Endothelial cell of umbilical vein (primary cell): ENCODE results near the gene TMCC3. TPM values are rescaled to one million over a fixed set of nuclear protein-coding genes. Genes with fewer than 3 reads are reported as not detected.

Experiments used
- BruUV-seq: library from RNA; stranded (reverse); fragments of 400-500 nt; replicated peaks from 2 replicates; lab custom pipeline; 2021; lab: Mats Ljungman, UMichigan
- CTCF ChIA-PET: fragments of 300-600, 350-600 bp; sonication (Branson Sonifier 250); formaldehyde crosslinking; loops from one replicate; lab custom pipeline; 2021; ENCODE audit warnings: antibody characterized with exemption, inconsistent platforms; lab: Charles Lee
- POLR2A ChIA-PET: fragments of 300-600, 350-600 bp; sonication (Branson Sonifier 250); formaldehyde crosslinking; loops from one replicate; lab custom pipeline; 2021; ENCODE audit warnings: antibody characterized with exemption, inconsistent platforms; lab: Charles Lee
- DNase-seq: peaks from one replicate; pipeline ENCODE4 v3.0.0-alpha.2; 2011; ENCODE audit warnings: low read depth, low spot score
- FAIRE-seq: peaks from 2 replicates; lab custom pipeline; 2011; peaks lifted over from hg19 to GRCh38; lab: Jason Lieb, UNC
- H2AFZ ChIP-seq: 2 replicates; pipeline ENCODE4 v1.6.0; 2012; ENCODE audit warnings: low read depth, low read length, control low read depth, inconsistent platforms
- H3K27ac ChIP-seq: 2 replicates; pipeline ENCODE4 v1.5.1; 2011; ENCODE audit warnings: low read depth, mild to moderate bottlenecking, control low read depth, low read length, moderate library complexity; ENCODE audit not compliant: insufficient read depth
- H3K27me3 ChIP-seq, 2 experiments: 2 replicates each; pipeline versions ENCODE4 v1.6.0 to v1.6.1; 2011; ENCODE audit warnings: low read length in 2 of 2, mixed read lengths in 1 of 2; ENCODE audit not compliant: control insufficient read depth in 2 of 2, insufficient read depth in 2 of 2
- H3K36me3 ChIP-seq, 2 experiments: 2 replicates in 1 of 2; 3 replicates in 1 of 2; pipeline ENCODE4 v1.5.1; 2011; ENCODE audit warnings: low read length in 2 of 2, mild to moderate bottlenecking in 1 of 2, moderate library complexity in 1 of 2; ENCODE audit not compliant: control insufficient read depth in 2 of 2, insufficient read depth in 2 of 2; ENCODE audit errors: extremely low read depth in 1 of 2
- H3K4me1 ChIP-seq: 3 replicates; pipeline ENCODE4 v1.5.1; 2011; ENCODE audit warnings: mild to moderate bottlenecking, low read length; ENCODE audit not compliant: control insufficient read depth, insufficient read depth; ENCODE audit errors: extremely low read depth
- H3K4me2 ChIP-seq: 2 replicates; pipeline ENCODE4 v1.6.1; 2011; ENCODE audit warnings: low read length, control low read depth, mixed read lengths; ENCODE audit not compliant: insufficient read depth
- H3K4me3 ChIP-seq, 3 experiments: fragments of 200-600 bp in 1 of 3; sonication (generic), shearing (Covaris generic) in 1 of 3; replicated peaks in 1 of 3; 2 replicates each; pipeline ENCODE4 v1.5.1; 2011 to 2016; ENCODE audit warnings: control low read depth in 3 of 3, low read length in 3 of 3, mild to moderate bottlenecking in 2 of 3, inconsistent platforms in 1 of 3, low read depth in 1 of 3, moderate library complexity in 1 of 3; ENCODE audit not compliant: insufficient read depth in 1 of 3
- H3K79me2 ChIP-seq: 2 replicates; pipeline ENCODE4 v1.6.0; 2012; ENCODE audit warnings: low read length, inconsistent platforms; ENCODE audit not compliant: control insufficient read depth, insufficient read depth
- H3K9ac ChIP-seq: replicated peaks from 2 replicates; pipeline ENCODE3; 2011; ENCODE audit warnings: low read length, control low read depth; ENCODE audit not compliant: insufficient read depth; ENCODE audit errors: extremely low read depth
- H3K9me1 ChIP-seq: replicated peaks from 3 replicates; pipeline ENCODE4 v1.6.0; 2011; ENCODE audit warnings: mild to moderate bottlenecking, low read length; ENCODE audit not compliant: control insufficient read depth, insufficient read depth; ENCODE audit errors: extremely low read depth
- H3K9me3 ChIP-seq: replicated peaks from 2 replicates; pipeline ENCODE4 v1.5.1; 2012; ENCODE audit warnings: low read length, inconsistent platforms; ENCODE audit not compliant: control insufficient read depth, insufficient read depth
- H4K20me1 ChIP-seq: replicated peaks from 2 replicates; pipeline ENCODE3; 2011; ENCODE audit warnings: mild to moderate bottlenecking, low read length; ENCODE audit not compliant: control insufficient read depth, insufficient read depth; ENCODE audit errors: extremely low read depth
- EZH2 ChIP-seq: IDR thresholded peaks from 2 replicates; pipeline ENCODE4 v1.6.1; 2012; ENCODE audit warnings: borderline replicate concordance, low read depth, mild to moderate bottlenecking, moderate library complexity, low read length, inconsistent platforms; ENCODE audit not compliant: severe bottlenecking
- FOS ChIP-seq: IDR thresholded peaks from 2 replicates; pipeline ENCODE4 v1.6.1; 2011; ENCODE audit warnings: mild to moderate bottlenecking, low read length, moderate library complexity, borderline replicate concordance; ENCODE audit not compliant: insufficient read depth
- GATA2 ChIP-seq: IDR thresholded peaks from 2 replicates; pipeline ENCODE4 v1.7.0; 2011; ENCODE audit warnings: low read depth, mild to moderate bottlenecking, moderate library complexity, mixed read lengths, low read length; ENCODE audit not compliant: insufficient read length, insufficient read depth
- JUN ChIP-seq: IDR thresholded peaks from 2 replicates; pipeline ENCODE4 v1.6.1; 2011; ENCODE audit warnings: borderline replicate concordance, low read depth; ENCODE audit not compliant: insufficient read length, insufficient read depth
- MYC ChIP-seq: IDR thresholded peaks from one replicate; pipeline ENCODE4 v1.6.1; 2011; ENCODE audit warnings: mild to moderate bottlenecking, low read depth, low read length
- POLR2A ChIP-seq: IDR thresholded peaks from 2 replicates; pipeline ENCODE4 v1.6.1; 2012; ENCODE audit warnings: low read depth, mild to moderate bottlenecking, control low read depth, low read length
- POLR2AphosphoS5 ChIP-seq: IDR thresholded peaks from 2 replicates; pipeline ENCODE4 v1.6.1; 2012; ENCODE audit warnings: low read depth, mild to moderate bottlenecking, control low read depth, low read length, moderate library complexity; ENCODE audit not compliant: insufficient read depth
- dilution Hi-C: fragments of 300-500 bp; cut with MboI; formaldehyde crosslinking; loops from one replicate; pipeline ENCODE4 v1.15.0; 2019; ENCODE audit warnings: low sequenced_read_pairs; ENCODE audit not compliant: extremely low pct_ligation_motif_present
- intact Hi-C: fragments of 100-400 bp; cut with micrococcal nuclease; formaldehyde crosslinking; loops from one replicate; pipeline ENCODE4 v1.10.0; 2022
- polyA plus RNA-seq, 4 experiments: library from polyadenylated mRNA; depleted of rRNA in 3 of 4; stranded (reverse) in 3 of 4; unstranded in 1 of 4; fragments of >200 nt; gene quantifications; 2 replicates each; pipeline versions ENCODE4 v1.2.1 to v1.2.3, GENCODE V29; 2011 to 2012; ENCODE audit warnings: missing spikeins in 1 of 4
- total RNA-seq: library from RNA; stranded (reverse); gene quantifications from 2 replicates; pipeline ENCODE4 v1.2.3, GENCODE V29; 2021
- TF ChIP-seq, protein P1 (sequence below): IDR thresholded peaks from 2 replicates; pipeline ENCODE4 v1.6.1; 2011; ENCODE audit not compliant: insufficient read depth, insufficient read length
- TF ChIP-seq, protein P2 (sequence below), 2 donors: IDR thresholded peaks; 1 replicate in 1 of 2; 2 replicates in 1 of 2; pipeline ENCODE4 v1.5.1; 2011; ENCODE audit warnings: low read length in 2 of 2, mild to moderate bottlenecking in 2 of 2, moderate library complexity in 2 of 2, control low read depth in 1 of 2, inconsistent platforms in 1 of 2, low read depth in 1 of 2; ENCODE audit not compliant: insufficient read depth in 1 of 2; ENCODE audit errors: extremely low read depth in 1 of 2

TMCC3 gene
- total and polyA plus RNA-seq, 2 donors (not counting 3 experiments of a cell fraction or from before 2014, with no cell fraction given): 13.5 to 30.4 TPM

DNA sequence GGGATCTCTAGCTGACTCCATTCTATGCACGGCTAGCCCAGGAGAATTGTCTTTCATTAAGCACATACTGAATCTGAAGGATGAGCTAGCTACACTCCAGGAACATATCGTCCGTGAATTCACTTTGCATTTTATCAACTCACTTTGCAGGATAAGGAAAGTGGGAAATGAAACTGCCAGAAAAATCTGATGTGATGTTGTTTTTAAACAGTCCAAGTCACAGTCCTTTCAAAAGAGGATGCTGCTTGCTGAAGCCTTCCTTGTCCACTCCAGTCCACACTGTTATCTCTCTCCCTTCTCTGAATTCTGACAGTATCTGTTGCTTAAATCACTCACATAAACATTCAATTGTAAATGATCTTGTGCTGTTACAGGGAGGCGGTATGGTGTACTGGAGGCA is 12.7 kb upstream of the TMCC3 start:
- no peak overlapping the region for H2AFZ ChIP-seq
- H4K20me1 ChIP-seq: no peaks in the 10 kb centered on the region
- H3K36me3 ChIP-seq: no peaks in the 10 kb centered on the region
- H3K4me2 ChIP-seq: no peak overlapping the region
- POLR2A ChIA-PET: no interaction called here
- no peak overlapping the region for H3K9ac ChIP-seq
- no peaks in the 10 kb centered on the region for H3K9me1 ChIP-seq
- H3K9me3 ChIP-seq: no peaks in the 10 kb centered on the region
- FAIRE-seq: no peak
- intact Hi-C loops (no loop called here), dilution Hi-C loops (no loop called here)
- TF ChIP-seq, protein P1, sequence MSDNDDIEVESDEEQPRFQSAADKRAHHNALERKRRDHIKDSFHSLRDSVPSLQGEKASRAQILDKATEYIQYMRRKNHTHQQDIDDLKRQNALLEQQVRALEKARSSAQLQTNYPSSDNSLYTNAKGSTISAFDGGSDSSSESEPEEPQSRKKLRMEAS: no peak
- TF ChIP-seq, protein P2, sequence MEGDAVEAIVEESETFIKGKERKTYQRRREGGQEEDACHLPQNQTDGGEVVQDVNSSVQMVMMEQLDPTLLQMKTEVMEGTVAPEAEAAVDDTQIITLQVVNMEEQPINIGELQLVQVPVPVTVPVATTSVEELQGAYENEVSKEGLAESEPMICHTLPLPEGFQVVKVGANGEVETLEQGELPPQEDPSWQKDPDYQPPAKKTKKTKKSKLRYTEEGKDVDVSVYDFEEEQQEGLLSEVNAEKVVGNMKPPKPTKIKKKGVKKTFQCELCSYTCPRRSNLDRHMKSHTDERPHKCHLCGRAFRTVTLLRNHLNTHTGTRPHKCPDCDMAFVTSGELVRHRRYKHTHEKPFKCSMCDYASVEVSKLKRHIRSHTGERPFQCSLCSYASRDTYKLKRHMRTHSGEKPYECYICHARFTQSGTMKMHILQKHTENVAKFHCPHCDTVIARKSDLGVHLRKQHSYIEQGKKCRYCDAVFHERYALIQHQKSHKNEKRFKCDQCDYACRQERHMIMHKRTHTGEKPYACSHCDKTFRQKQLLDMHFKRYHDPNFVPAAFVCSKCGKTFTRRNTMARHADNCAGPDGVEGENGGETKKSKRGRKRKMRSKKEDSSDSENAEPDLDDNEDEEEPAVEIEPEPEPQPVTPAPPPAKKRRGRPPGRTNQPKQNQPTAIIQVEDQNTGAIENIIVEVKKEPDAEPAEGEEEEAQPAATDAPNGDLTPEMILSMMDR (IDR thresholded peaks at IDR 0.05; ENCODE audit: extremely low read depth in 1 of 2, insufficient read depth in 1 of 2, low read depth in 1 of 2, low read length in 2 of 2): no peak
- TF ChIP-seq GATA2 (no peak), FOS (no peak), POLR2AphosphoS5 (no peak), MYC (no peak), EZH2 (no peak), JUN (no peak), POLR2A (no peak)
- DNase-seq: no peak
- no TSS peak for BruUV-seq
- CTCF ChIA-PET: interaction anchor here (1.0 kb wide), 1 partner anchor 11 kb away, joined by 5 read pairs; no protein-coding TSS in a partner anchor
- H3K4me3 ChIP-seq: no peak overlapping the region
- no peak overlapping the region for H3K27ac ChIP-seq
- H3K4me1 ChIP-seq: no peaks in the 10 kb centered on the region
- H3K27me3 ChIP-seq: no peaks in the 10 kb centered on the region
- no peaks in the 10 kb centered on the region for H3K79me2 ChIP-seq
